Left renal pelvis (tissue), 4 donors: ENCODE results near the gene CCAR1. TPM values are rescaled to one million over a fixed set of nuclear protein-coding genes. Genes with fewer than 3 reads are reported as not detected.
"Not testable (repeated sequence)": the region's sequence is repeated elsewhere in the genome, so short reads cannot be mapped to it uniquely, and the experiment has no call there.

Experiments used
- DNase-seq, 4 donors: peaks; one replicate each; pipeline ENCODE4 v3.0.0-alpha.2; 2013; ENCODE audit warnings: low read depth in 4 of 4, low spot score in 3 of 4
- polyA plus RNA-seq, 4 donors: library from polyadenylated mRNA; unstranded; fragments of 120-200 nt; gene quantifications; one replicate each; pipeline ENCODE4 v1.2.1, GENCODE V29; 2013; ENCODE audit not compliant: insufficient read length in 4 of 4

CCAR1 gene
- polyA plus RNA-seq, 4 donors: 98.3 to 199 (median 188) TPM

- DNase-seq: no peak
Observed at GRCh38 chr10:68759223-68759863, 38.3 kb downstream of the CCAR1 start.

- DNase-seq: no peak
Observed at GRCh38 chr10:68759967-68760366, 38.9 kb downstream of the CCAR1 start.

- not testable (repeated sequence) for DNase-seq
Observed at GRCh38 chr10:68767407-68767806, 46.4 kb downstream of the CCAR1 start.

- DNase-seq: no peak
Observed at GRCh38 chr10:68781613-68782574, 60.9 kb downstream of the CCAR1 start.

GRCh38 chr10:68784476-68784875 lies 63.4 kb downstream of the CCAR1 start:
- no peak for DNase-seq

- DNase-seq: no peak
Observed at GRCh38 chr10:68787813-68788212, 66.8 kb downstream of the CCAR1 start.

- no peak for DNase-seq
Observed at GRCh38 chr10:68790476-68790875, 69.4 kb downstream of the CCAR1 start.

GRCh38 chr10:68792115-68792514 lies 71.1 kb downstream of the CCAR1 start:
- no peak for DNase-seq

GRCh38 chr10:68795886-68796532 lies 75.0 kb downstream of the CCAR1 start:
- DNase-seq: no peak

GRCh38 chr10:68796605-68797004 lies 75.6 kb downstream of the CCAR1 start:
- no peak for DNase-seq

GRCh38 chr10:68800211-68800610 lies 79.2 kb downstream of the CCAR1 start:
- DNase-seq: no peak

GRCh38 chr10:68804692-68805091 lies 83.7 kb downstream of the CCAR1 start:
- no peak for DNase-seq

- DNase-seq: not testable (repeated sequence)
Observed at GRCh38 chr10:68810830-68811229, 89.8 kb downstream of the CCAR1 start.

- no peak for DNase-seq
Observed at GRCh38 chr10:68811314-68812009, 90.4 kb downstream of the CCAR1 start.

GRCh38 chr10:68812420-68812819 lies 91.4 kb downstream of the CCAR1 start:
- DNase-seq: no peak

GRCh38 chr10:68813559-68813958 lies 92.5 kb downstream of the CCAR1 start:
- DNase-seq: no peak

- DNase-seq: no peak
Observed at GRCh38 chr10:68816796-68817412, 95.9 kb downstream of the CCAR1 start.

- not testable (repeated sequence) for DNase-seq
Observed at GRCh38 chr10:68820359-68820758, 99.3 kb downstream of the CCAR1 start.

GRCh38 chr10:68822626-68823025 lies 101.6 kb downstream of the CCAR1 start:
- DNase-seq: not testable (repeated sequence)
